ENCODE data around the gene TOX2. TPM values are rescaled to one million over a fixed set of nuclear protein-coding genes. Genes with fewer than 3 reads are reported as not detected.
A peak's percentile ranks its signal among the peaks of the same experiment; 100 is the strongest.

TOX2 gene
- total RNA-seq, 1 donor from 2014 or later: 4.7 TPM

DNA sequence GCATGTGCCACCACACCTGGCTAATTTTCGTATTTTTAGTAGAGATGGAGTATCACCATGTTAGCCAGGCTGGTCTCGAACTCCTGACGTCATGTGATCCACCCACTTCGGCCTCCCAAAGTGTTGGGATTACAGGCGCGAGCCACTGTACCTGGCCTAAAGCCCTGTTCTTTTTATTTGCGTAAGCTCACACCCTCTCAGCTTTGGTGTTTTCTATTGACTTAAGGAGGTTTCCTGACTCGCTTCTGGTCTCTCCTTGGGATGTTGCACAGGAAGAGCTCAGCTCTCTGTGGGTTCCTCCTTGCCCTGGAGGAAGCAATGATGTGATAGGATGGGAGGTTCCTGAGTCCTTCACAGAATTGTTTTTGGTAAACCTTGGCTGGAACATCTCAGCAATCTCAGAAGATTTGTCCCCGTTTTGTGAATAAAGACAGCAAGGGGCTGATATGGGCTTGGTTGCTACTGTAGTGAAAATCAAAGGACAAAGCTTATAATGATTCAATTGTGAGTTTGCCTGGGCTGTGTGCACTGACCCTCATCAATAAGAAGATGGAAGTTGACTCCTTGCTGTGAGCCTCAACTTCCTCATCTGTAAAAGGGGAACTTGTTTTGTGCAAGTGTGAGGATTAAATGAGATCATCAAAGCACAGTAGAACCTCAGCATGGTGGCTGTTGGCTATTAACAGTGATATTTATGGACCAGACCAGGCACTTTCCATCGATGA is 27.0 kb downstream of the TOX2 start:
- H3K36me3 Mint-ChIP-seq: no peaks in the 10 kb centered on the region

DNA sequence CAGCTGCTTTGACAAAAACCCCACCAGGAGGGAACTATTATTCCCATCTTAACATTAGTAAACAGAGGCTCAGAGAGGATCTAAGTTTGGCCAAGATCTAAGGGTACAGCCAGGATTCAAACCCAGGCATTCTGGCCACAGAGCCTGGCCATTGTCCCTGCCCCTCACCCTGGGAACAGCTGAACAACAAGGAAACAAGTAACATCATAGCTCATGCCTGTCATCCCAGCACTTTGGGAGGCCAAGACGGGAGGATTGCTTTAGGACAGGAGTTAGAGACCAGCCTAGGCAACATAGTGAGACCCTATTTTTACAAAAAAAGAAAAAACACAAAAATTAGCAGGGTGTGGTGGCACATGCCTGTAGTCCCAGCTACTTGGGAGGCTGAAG is 27.5 kb downstream of the TOX2 start:
- DNase-seq (ENCODE audit: extremely low spot score, unreplicated experiment): no peak
- no peak overlapping the region for H3K27ac Mint-ChIP-seq
- H3K4me1 Mint-ChIP-seq (ENCODE audit: unreplicated experiment): no peaks in the 10 kb centered on the region
- no peak for TF ChIP-seq CTCF (conservative IDR thresholded peaks at IDR 0.05)
- peaks cover 6% of the 10 kb centered on the region for H3K27me3 Mint-ChIP-seq
- no peaks in the 10 kb centered on the region for H3K36me3 Mint-ChIP-seq
- no peaks in the 10 kb centered on the region for H3K9me3 Mint-ChIP-seq
- no peak overlapping the region for H3K4me3 Mint-ChIP-seq

More for the DNA sequence above, 27.0 kb downstream of the TOX2 start:
- Mint-ChIP-seq H3K27ac (no peak overlapping the region), H3K9me3 (no peaks in the 10 kb centered on the region), H3K4me3 (no peak overlapping the region), H3K27me3 (peaks cover 8% of the 10 kb centered on the region), H3K4me1 (ENCODE audit: unreplicated experiment) (no peaks in the 10 kb centered on the region)
- no peak for TF ChIP-seq CTCF (conservative IDR thresholded peaks at IDR 0.05)
- DNase-seq (ENCODE audit: extremely low spot score, unreplicated experiment): no peak

DNA sequence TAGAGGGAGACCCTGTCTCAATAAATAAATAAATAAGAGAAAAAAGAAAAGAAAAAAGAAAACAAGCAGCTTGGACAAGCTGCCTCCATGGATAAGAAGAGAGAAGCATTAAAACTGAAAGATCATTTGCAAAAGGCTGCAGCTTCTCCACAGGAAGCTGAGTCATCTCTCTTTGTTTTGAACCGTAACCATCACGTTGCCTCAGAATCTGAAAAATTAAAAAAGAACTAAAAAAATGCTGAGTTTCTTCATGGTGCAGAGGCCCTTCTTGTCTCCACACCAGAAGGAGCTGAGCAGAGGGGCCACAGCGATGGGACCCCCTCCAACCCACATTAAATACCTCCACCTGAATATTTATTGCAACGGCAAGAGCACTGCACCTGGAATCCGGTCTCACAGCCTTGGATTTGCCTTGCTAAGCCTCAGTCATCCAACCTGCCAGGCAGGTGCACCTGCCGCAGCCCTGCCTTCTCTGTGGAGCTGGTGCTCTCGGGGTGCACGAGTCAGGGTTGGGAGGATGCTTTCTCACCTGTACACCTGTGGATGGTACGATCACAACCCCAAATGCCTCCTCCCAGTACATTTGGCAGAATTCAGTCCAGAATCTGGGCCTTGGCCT is 28.1 kb downstream of the TOX2 start:
- no peak for TF ChIP-seq CTCF (conservative IDR thresholded peaks at IDR 0.05)
- H3K36me3 Mint-ChIP-seq: no peaks in the 10 kb centered on the region

DNA sequence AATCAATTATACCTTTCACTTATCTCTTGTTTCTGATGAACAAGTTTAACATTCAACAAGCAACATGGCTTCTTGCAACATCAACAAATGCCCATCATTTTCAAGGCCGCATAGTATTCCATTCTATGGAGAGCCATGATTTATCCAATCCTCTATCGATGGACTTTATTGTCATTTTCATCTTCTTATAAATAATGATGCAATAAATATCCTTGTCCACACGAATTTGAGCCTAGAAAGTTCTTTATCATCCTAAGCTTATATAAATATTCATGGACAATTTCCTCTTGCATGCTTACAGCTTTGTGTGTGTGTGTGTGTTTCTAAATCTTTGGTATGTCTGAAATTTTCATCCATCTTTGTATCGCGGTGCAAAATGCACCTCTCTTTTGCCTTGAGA is 29.1 kb downstream of the TOX2 start:
- Mint-ChIP-seq H3K4me1 (ENCODE audit: unreplicated experiment) (no peaks in the 10 kb centered on the region), H3K27me3 (peaks cover 8% of the 10 kb centered on the region), H3K9me3 (no peaks in the 10 kb centered on the region), H3K27ac (no peak overlapping the region), H3K36me3 (no peaks in the 10 kb centered on the region), H3K4me3 (no peak overlapping the region)
- no peak for TF ChIP-seq CTCF (conservative IDR thresholded peaks at IDR 0.05)
- DNase-seq (ENCODE audit: extremely low spot score, unreplicated experiment): no peak

More for the DNA sequence above, 28.1 kb downstream of the TOX2 start:
- Mint-ChIP-seq H3K27ac (no peak overlapping the region), H3K4me1 (ENCODE audit: unreplicated experiment) (no peaks in the 10 kb centered on the region), H3K4me3 (peak overlapping the region; percentile 14), H3K9me3 (no peaks in the 10 kb centered on the region), H3K27me3 (peaks cover 8% of the 10 kb centered on the region)
- no peak for DNase-seq (ENCODE audit: extremely low spot score, unreplicated experiment)

DNA sequence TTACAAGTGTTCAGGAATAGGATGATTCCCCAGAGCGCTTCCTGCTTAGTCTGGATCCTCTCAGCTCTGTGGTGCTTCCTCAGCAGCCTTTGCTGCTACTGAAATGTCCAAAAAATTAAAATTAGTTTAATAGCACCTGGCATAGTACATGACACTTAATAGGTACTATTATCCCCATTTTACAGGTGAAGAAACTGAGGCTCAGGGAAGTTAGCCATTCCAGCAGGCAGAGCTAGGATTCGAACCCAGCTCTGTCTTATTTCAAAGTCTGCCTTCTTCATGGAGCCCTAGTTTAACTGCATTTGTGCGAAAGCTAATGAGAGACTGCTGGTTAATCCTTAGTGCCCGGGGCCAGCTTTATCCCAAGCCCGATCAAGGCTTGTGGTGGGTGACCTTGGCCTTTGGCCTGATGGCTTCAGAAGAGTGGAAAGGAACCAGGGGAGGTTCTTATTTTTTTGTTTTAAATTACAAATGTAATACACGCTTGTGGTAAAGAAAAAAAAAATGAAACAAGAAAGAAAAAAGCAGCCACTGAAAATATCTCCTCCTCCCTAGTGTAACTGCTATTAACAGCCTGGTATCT is 30.1 kb downstream of the TOX2 start:
- no peak overlapping the region for H3K27ac Mint-ChIP-seq
- H3K4me3 Mint-ChIP-seq: no peak overlapping the region
- H3K27me3 Mint-ChIP-seq: peaks cover 8% of the 10 kb centered on the region
- H3K9me3 Mint-ChIP-seq: no peaks in the 10 kb centered on the region
- no peak for DNase-seq (ENCODE audit: extremely low spot score, unreplicated experiment)
- H3K4me1 Mint-ChIP-seq (ENCODE audit: unreplicated experiment): no peaks in the 10 kb centered on the region
- no peak for TF ChIP-seq CTCF (conservative IDR thresholded peaks at IDR 0.05)
- H3K36me3 Mint-ChIP-seq: no peaks in the 10 kb centered on the region
